IMR-90 (cell line): Measurements from ENCODE around the gene RAP1GAP. TPM values are rescaled to one million over a fixed set of nuclear protein-coding genes. Genes with fewer than 3 reads are reported as not detected.

Experiments used
- ATAC-seq: fragments of 200-7000 bp; cut with Tn5 transposase; 2 replicates; pipeline ENCODE4 v1.9.1; 2020; ENCODE audit warnings: low read depth, mild to moderate bottlenecking, moderate library complexity
- BruUV-seq: library from RNA; stranded (reverse); fragments of 400-500 nt; replicated peaks from 2 replicates; lab custom pipeline; 2021; lab: Mats Ljungman, UMichigan
- CTCF ChIA-PET: fragments of 300-600 bp; formaldehyde crosslinking; extraction: SDS; loops from one replicate; lab custom pipeline; 2021; ENCODE audit warnings: antibody characterized with exemption; lab: Yijun Ruan, JAX
- POLR2A ChIA-PET: fragments of 300-600 bp; sonication (Branson Sonifier 250); formaldehyde crosslinking; loops from one replicate; lab custom pipeline; 2022; ENCODE audit warnings: antibody characterized with exemption; ENCODE audit not compliant: unreplicated experiment; lab: Charles Lee
- DNase-seq: peaks from one replicate; pipeline ENCODE4 v3.0.0; 2013
- H2AFZ ChIP-seq: replicated peaks from 2 replicates; pipeline ENCODE3; 2013; ENCODE audit warnings: low read length, mild to moderate bottlenecking; ENCODE audit not compliant: poor library complexity
- H2AK5ac ChIP-seq: 2 replicates; pipeline ENCODE4 v1.6.1; 2013; ENCODE audit warnings: low read depth, low read length, inconsistent platforms
- H2AK9ac ChIP-seq: replicated peaks from 2 replicates; pipeline ENCODE3; 2013; ENCODE audit warnings: mild to moderate bottlenecking, low read depth, low read length, moderate library complexity; ENCODE audit not compliant: poor library complexity
- H2BK120ac ChIP-seq: 2 replicates; pipeline ENCODE4 v1.6.1; 2013; ENCODE audit warnings: low read depth, low read length, inconsistent platforms
- H2BK15ac ChIP-seq: 3 replicates; pipeline ENCODE4 v1.6.1; 2013; ENCODE audit warnings: low read depth, low read length, inconsistent platforms
- H2BK20ac ChIP-seq: 2 replicates; pipeline ENCODE4 v1.6.1; 2013; ENCODE audit warnings: low read depth, mild to moderate bottlenecking, inconsistent platforms, low read length, moderate library complexity
- H2BK5ac ChIP-seq: 2 replicates; pipeline ENCODE4 v1.6.1; 2013; ENCODE audit warnings: mild to moderate bottlenecking, low read depth, low read length, inconsistent platforms; ENCODE audit not compliant: poor library complexity, severe bottlenecking
- H3K14ac ChIP-seq: replicated peaks from 2 replicates; pipeline ENCODE4 v1.6.1; 2013; ENCODE audit warnings: low read depth, low read length, inconsistent platforms
- H3K18ac ChIP-seq: 2 replicates; pipeline ENCODE4 v1.6.1; 2013; ENCODE audit warnings: low read depth, low read length, control low read depth
- H3K23ac ChIP-seq: 2 replicates; pipeline ENCODE4 v1.6.1; 2013; ENCODE audit warnings: low read depth, low read length, inconsistent platforms
- H3K27ac ChIP-seq: 2 replicates; pipeline ENCODE4 v1.5.1; 2013; ENCODE audit warnings: mild to moderate bottlenecking, control low read depth, low read length; ENCODE audit not compliant: insufficient read depth
- H3K27me3 ChIP-seq: 2 replicates; pipeline ENCODE4 v1.6.1; 2013; ENCODE audit warnings: low read length; ENCODE audit not compliant: control insufficient read depth, insufficient read depth
- H3K36me3 ChIP-seq: 2 replicates; pipeline ENCODE4 v1.6.1; 2013; ENCODE audit warnings: low read length, mixed read lengths; ENCODE audit not compliant: control insufficient read depth, insufficient read depth
- H3K4ac ChIP-seq: 2 replicates; pipeline ENCODE4 v1.6.1; 2013; ENCODE audit warnings: low read depth, low read length, inconsistent platforms
- H3K4me1 ChIP-seq: 2 replicates; pipeline ENCODE4 v1.6.1; 2013; ENCODE audit warnings: low read length, mixed read lengths; ENCODE audit not compliant: control insufficient read depth, insufficient read depth
- H3K4me2 ChIP-seq: 2 replicates; pipeline ENCODE4 v1.6.1; 2013; ENCODE audit warnings: low read depth, mild to moderate bottlenecking, control low read depth, low read length, moderate library complexity
- H3K4me3 ChIP-seq: 2 replicates; pipeline ENCODE4 v1.5.1; 2013; ENCODE audit warnings: low read depth, mild to moderate bottlenecking, control low read depth, low read length, moderate library complexity; ENCODE audit not compliant: insufficient read depth
- H3K56ac ChIP-seq: 2 replicates; pipeline ENCODE4 v1.6.1; 2013; ENCODE audit warnings: low read length, inconsistent platforms; ENCODE audit not compliant: insufficient read depth; ENCODE audit errors: extremely low read depth
- H3K79me1 ChIP-seq, 2 experiments: 2 replicates each; pipeline ENCODE4 v1.6.1; 2013; ENCODE audit warnings: low read length in 2 of 2, inconsistent platforms in 1 of 2, low read depth in 1 of 2
- H3K9ac ChIP-seq: 2 replicates; pipeline ENCODE4 v1.6.1; 2013; ENCODE audit warnings: low read depth, low read length, control low read depth
- H3K9me1 ChIP-seq: 2 replicates; pipeline ENCODE4 v1.6.1; 2013; ENCODE audit warnings: low read length, inconsistent platforms; ENCODE audit not compliant: insufficient read depth
- H3K9me3 ChIP-seq: 2 replicates; pipeline ENCODE4 v1.6.1; 2013; ENCODE audit warnings: low read length; ENCODE audit not compliant: control insufficient read depth, insufficient read depth
- H4K20me1 ChIP-seq: 2 replicates; pipeline ENCODE4 v1.6.1; 2013; ENCODE audit warnings: low read length, inconsistent platforms; ENCODE audit not compliant: insufficient read depth
- H4K5ac ChIP-seq: 2 replicates; pipeline ENCODE4 v1.6.1; 2013; ENCODE audit warnings: mild to moderate bottlenecking, low read depth, low read length, control low read depth
- H4K8ac ChIP-seq, 2 experiments: 2 replicates each; pipeline ENCODE4 v1.6.1; 2013; ENCODE audit warnings: low read depth in 2 of 2, low read length in 2 of 2, control low read depth in 1 of 2, inconsistent platforms in 1 of 2
- H4K91ac ChIP-seq: 2 replicates; pipeline ENCODE4 v1.6.1; 2013; ENCODE audit warnings: low read depth, low read length, inconsistent platforms; ENCODE audit not compliant: insufficient read depth
- MAFK ChIP-seq: IDR thresholded peaks from 2 replicates; pipeline ENCODE4 v1.6.1; 2012; ENCODE audit warnings: low read depth, low read length, improper control_type of control experiment
- WGBS, 2 experiments: methylation state at CpG; one replicate each; pipeline versions ENCODE4 v1.1.5 to v1.1.7; 2013; ENCODE audit warnings: missing lambda C conversion rate in 2 of 2; ENCODE audit not compliant: insufficient read length in 1 of 2; ENCODE audit errors: extremely low coverage in 2 of 2; 5-methylcytosine and 5-hydroxymethylcytosine counted together
- dilution Hi-C: fragments of 300-500 bp; cut with HindIII; formaldehyde crosslinking; loops from one replicate; pipeline ENCODE4 v1.14.3; 2018; ENCODE audit warnings: low sequenced_read_pairs; ENCODE audit not compliant: unreplicated experiment
- in situ Hi-C: fragments of 300-500 bp; cut with MboI; formaldehyde crosslinking; loops from 3 replicates; pipeline ENCODE4 v1.14.3; 2019; ENCODE audit warnings: low sequenced_read_pairs, inconsistent platforms, mixed read lengths
- intact Hi-C: fragments of 100-400 bp; cut with micrococcal nuclease; formaldehyde crosslinking; loops from 2 replicates; pipeline ENCODE4 v1.10.0; 2022
- polyA plus RNA-seq, 3 experiments: library from polyadenylated mRNA; depleted of rRNA; stranded (reverse); fragments of >200 nt; gene quantifications; 2 replicates each; pipeline ENCODE4 v1.2.3, GENCODE V29; 2012; ENCODE audit warnings: low replicate concordance in 1 of 3
- total RNA-seq: library from RNA; depleted of rRNA; stranded (reverse); fragments of >200 nt; gene quantifications from 2 replicates; pipeline ENCODE4 v1.2.3, GENCODE V29; 2012

Gene RAP1GAP
- total and polyA plus RNA-seq, 2 of the 4 experiments (the other 2 are of a cell fraction), result under 0.01 to 0.10 TPM

- no peak overlapping the region for H4K5ac ChIP-seq
- no peak for TF ChIP-seq MAFK
- BruUV-seq, result no TSS peak
- H4K20me1 ChIP-seq, result no peaks in the 10 kb centered on the region; the same call in 1 of the 2 replicates
- no peaks in the 10 kb centered on the region for H3K9me1 ChIP-seq
- H2AK9ac ChIP-seq, result no peak overlapping the region
- no peak overlapping the region for H2BK20ac ChIP-seq
- no peak overlapping the region for H3K4me2 ChIP-seq
- no peak overlapping the region for H3K4ac ChIP-seq
- 68% methylated on average over 4 of the region's 11 CpGs; no CpG with 5 or more reads in 1 of the 2 experiments for WGBS, 2 experiments
- H3K4me3 ChIP-seq, result no peak overlapping the region
- no peaks in the 10 kb centered on the region for H3K79me1 ChIP-seq
- ChIA-PET POLR2A (no interaction called here), CTCF (no interaction called here)
- no peak overlapping the region for H3K18ac ChIP-seq
- dilution Hi-C loops, result no loop called here
- H3K56ac ChIP-seq, result no peak overlapping the region
- H3K9ac ChIP-seq, result no peak overlapping the region
- ATAC-seq (no peak), DNase-seq (no peak)
- peaks cover 70% of the 10 kb centered on the region for H3K27me3 ChIP-seq
- H3K14ac ChIP-seq, result no peak overlapping the region
- no peak overlapping the region for H2BK15ac ChIP-seq
- no peak overlapping the region for H4K8ac ChIP-seq
- no peak overlapping the region for H4K91ac ChIP-seq
- no peaks in the 10 kb centered on the region; the same call in 1 of the 2 replicates for H3K4me1 ChIP-seq
- H2AFZ ChIP-seq, result no peak overlapping the region
- no peak overlapping the region for H2BK120ac ChIP-seq
- H3K23ac ChIP-seq, result no peak overlapping the region
- no peak overlapping the region for H3K27ac ChIP-seq
- intact Hi-C loops, result no loop called here
- no peaks in the 10 kb centered on the region for H3K36me3 ChIP-seq
- no peaks in the 10 kb centered on the region for H3K9me3 ChIP-seq
- no peak overlapping the region for H2AK5ac ChIP-seq
- in situ Hi-C loops, result no loop called here
- no peak overlapping the region for H2BK5ac ChIP-seq
Observed at GRCh38 chr1:21614419-21615115, 54.6 kb downstream of the RAP1GAP start.
